K562 treated with DMSO at 1 percent for 24 hours (cell line): Measurements from ENCODE around the gene OR4D1. TPM values are rescaled to one million over a fixed set of nuclear protein-coding genes. Genes with fewer than 3 reads are reported as not detected.

Experiments
- total RNA-seq: library from RNA; unstranded; fragments of 300-600 nt; gene quantifications from 2 replicates; pipeline ENCODE4 v1.2.3, GENCODE V29; 2022; ENCODE audit warnings: low read depth; ENCODE audit not compliant: insufficient read depth

OR4D1 gene
- not detected in 2 replicates for total RNA-seq

GRCh38 chr17:58147930-58148434 lies at the start of gene OR4D1:
OR4D1 (plus strand) TSS chr17:58148384; CDS start chr17:58155154, 6,770 bp downstream.

GRCh38 chr17:58166682-58167081 lies 18.5 kb downstream of the OR4D1 start, which contains the start of gene OR4D2:
OR4D2 (plus strand) TSS chr17:58166982; CDS start chr17:58169656, 2,674 bp downstream.

GRCh38 chr17:58192612-58193011 lies 44.4 kb downstream of the OR4D1 start, which contains the start of gene EPX:
EPX (plus strand) TSS chr17:58192726; CDS start chr17:58192847, 121 bp downstream.

Other genes with a start within 250 kb of the OR4D1 start
- gene CUEDC1, start 193.0 kb upstream of the OR4D1 start, total RNA-seq, result 4.6 and 6.8 TPM in 2 replicates
- gene VEZF1, start 160.1 kb upstream of the OR4D1 start, total RNA-seq, result 22.4 and 24.7 TPM in 2 replicates
- gene SRSF1, start 141.1 kb upstream of the OR4D1 start, total RNA-seq, result 125 and 130 TPM in 2 replicates
- 18.2 and 22.0 TPM in 2 replicates for gene DYNLL2, start 65.0 kb upstream of the OR4D1 start, total RNA-seq
- gene OR4D2, start 18.6 kb downstream of the OR4D1 start, total RNA-seq, result not detected in 2 replicates
- 0.24 and 0.60 TPM in 2 replicates for gene EPX, start 44.3 kb downstream of the OR4D1 start, total RNA-seq
- 23.0 and 25.9 TPM in 2 replicates for gene MKS1, start 70.9 kb downstream of the OR4D1 start, total RNA-seq
- 0.90 and 0.97 TPM in 2 replicates for gene LPO, start 90.2 kb downstream of the OR4D1 start, total RNA-seq
- gene MPO, start 132.6 kb downstream of the OR4D1 start, total RNA-seq, result not detected in 2 replicates
- gene TSPOAP1, start 180.4 kb downstream of the OR4D1 start, total RNA-seq, result 2.0 and 3.1 TPM in 2 replicates
- 71.2 and 71.3 TPM in 2 replicates for gene SUPT4H1, start 203.8 kb downstream of the OR4D1 start, total RNA-seq